Endothelial cell of umbilical vein (primary cell): ENCODE results near the gene DHRS12. TPM values are rescaled to one million over a fixed set of nuclear protein-coding genes. Genes with fewer than 3 reads are reported as not detected.

Experiments
- BruUV-seq: library from RNA; stranded (reverse); fragments of 400-500 nt; replicated peaks from 2 replicates; lab custom pipeline; 2021; lab: Mats Ljungman, UMichigan
- CTCF ChIA-PET: fragments of 300-600, 350-600 bp; sonication (Branson Sonifier 250); formaldehyde crosslinking; loops from one replicate; lab custom pipeline; 2021; ENCODE audit warnings: antibody characterized with exemption, inconsistent platforms; lab: Charles Lee
- POLR2A ChIA-PET: fragments of 300-600, 350-600 bp; sonication (Branson Sonifier 250); formaldehyde crosslinking; loops from one replicate; lab custom pipeline; 2021; ENCODE audit warnings: antibody characterized with exemption, inconsistent platforms; lab: Charles Lee
- DNase-seq: peaks from one replicate; pipeline ENCODE4 v3.0.0-alpha.2; 2011; ENCODE audit warnings: low read depth, low spot score
- FAIRE-seq: peaks from 2 replicates; lab custom pipeline; 2011; peaks lifted over from hg19 to GRCh38; lab: Jason Lieb, UNC
- H2AFZ ChIP-seq: 2 replicates; pipeline ENCODE4 v1.6.0; 2012; ENCODE audit warnings: low read depth, low read length, control low read depth, inconsistent platforms
- H3K27ac ChIP-seq: 2 replicates; pipeline ENCODE4 v1.5.1; 2011; ENCODE audit warnings: low read depth, mild to moderate bottlenecking, control low read depth, low read length, moderate library complexity; ENCODE audit not compliant: insufficient read depth
- H3K27me3 ChIP-seq, 2 experiments: 2 replicates each; pipeline versions ENCODE4 v1.6.0 to v1.6.1; 2011; ENCODE audit warnings: low read length in 2 of 2, mixed read lengths in 1 of 2; ENCODE audit not compliant: control insufficient read depth in 2 of 2, insufficient read depth in 2 of 2
- H3K36me3 ChIP-seq, 2 experiments: 2 replicates in 1 of 2; 3 replicates in 1 of 2; pipeline ENCODE4 v1.5.1; 2011; ENCODE audit warnings: low read length in 2 of 2, mild to moderate bottlenecking in 1 of 2, moderate library complexity in 1 of 2; ENCODE audit not compliant: control insufficient read depth in 2 of 2, insufficient read depth in 2 of 2; ENCODE audit errors: extremely low read depth in 1 of 2
- H3K4me1 ChIP-seq: 3 replicates; pipeline ENCODE4 v1.5.1; 2011; ENCODE audit warnings: mild to moderate bottlenecking, low read length; ENCODE audit not compliant: control insufficient read depth, insufficient read depth; ENCODE audit errors: extremely low read depth
- H3K4me2 ChIP-seq: 2 replicates; pipeline ENCODE4 v1.6.1; 2011; ENCODE audit warnings: low read length, control low read depth, mixed read lengths; ENCODE audit not compliant: insufficient read depth
- H3K4me3 ChIP-seq, 3 experiments: fragments of 200-600 bp in 1 of 3; sonication (generic), shearing (Covaris generic) in 1 of 3; replicated peaks in 1 of 3; 2 replicates each; pipeline ENCODE4 v1.5.1; 2011 to 2016; ENCODE audit warnings: control low read depth in 3 of 3, low read length in 3 of 3, mild to moderate bottlenecking in 2 of 3, inconsistent platforms in 1 of 3, low read depth in 1 of 3, moderate library complexity in 1 of 3; ENCODE audit not compliant: insufficient read depth in 1 of 3
- H3K79me2 ChIP-seq: 2 replicates; pipeline ENCODE4 v1.6.0; 2012; ENCODE audit warnings: low read length, inconsistent platforms; ENCODE audit not compliant: control insufficient read depth, insufficient read depth
- H3K9ac ChIP-seq: replicated peaks from 2 replicates; pipeline ENCODE3; 2011; ENCODE audit warnings: low read length, control low read depth; ENCODE audit not compliant: insufficient read depth; ENCODE audit errors: extremely low read depth
- H3K9me1 ChIP-seq: replicated peaks from 3 replicates; pipeline ENCODE4 v1.6.0; 2011; ENCODE audit warnings: mild to moderate bottlenecking, low read length; ENCODE audit not compliant: control insufficient read depth, insufficient read depth; ENCODE audit errors: extremely low read depth
- H3K9me3 ChIP-seq: replicated peaks from 2 replicates; pipeline ENCODE4 v1.5.1; 2012; ENCODE audit warnings: low read length, inconsistent platforms; ENCODE audit not compliant: control insufficient read depth, insufficient read depth
- H4K20me1 ChIP-seq: replicated peaks from 2 replicates; pipeline ENCODE3; 2011; ENCODE audit warnings: mild to moderate bottlenecking, low read length; ENCODE audit not compliant: control insufficient read depth, insufficient read depth; ENCODE audit errors: extremely low read depth
- CTCF ChIP-seq, 2 donors: IDR thresholded peaks; 1 replicate in 1 of 2; 2 replicates in 1 of 2; pipeline ENCODE4 v1.5.1; 2011; ENCODE audit warnings: low read length in 2 of 2, mild to moderate bottlenecking in 2 of 2, moderate library complexity in 2 of 2, control low read depth in 1 of 2, inconsistent platforms in 1 of 2, low read depth in 1 of 2; ENCODE audit not compliant: insufficient read depth in 1 of 2; ENCODE audit errors: extremely low read depth in 1 of 2
- EZH2 ChIP-seq: IDR thresholded peaks from 2 replicates; pipeline ENCODE4 v1.6.1; 2012; ENCODE audit warnings: borderline replicate concordance, low read depth, mild to moderate bottlenecking, moderate library complexity, low read length, inconsistent platforms; ENCODE audit not compliant: severe bottlenecking
- FOS ChIP-seq: IDR thresholded peaks from 2 replicates; pipeline ENCODE4 v1.6.1; 2011; ENCODE audit warnings: mild to moderate bottlenecking, low read length, moderate library complexity, borderline replicate concordance; ENCODE audit not compliant: insufficient read depth
- GATA2 ChIP-seq: IDR thresholded peaks from 2 replicates; pipeline ENCODE4 v1.7.0; 2011; ENCODE audit warnings: low read depth, mild to moderate bottlenecking, moderate library complexity, mixed read lengths, low read length; ENCODE audit not compliant: insufficient read length, insufficient read depth
- JUN ChIP-seq: IDR thresholded peaks from 2 replicates; pipeline ENCODE4 v1.6.1; 2011; ENCODE audit warnings: borderline replicate concordance, low read depth; ENCODE audit not compliant: insufficient read length, insufficient read depth
- MAX ChIP-seq: IDR thresholded peaks from 2 replicates; pipeline ENCODE4 v1.6.1; 2011; ENCODE audit not compliant: insufficient read depth, insufficient read length
- MYC ChIP-seq: IDR thresholded peaks from one replicate; pipeline ENCODE4 v1.6.1; 2011; ENCODE audit warnings: mild to moderate bottlenecking, low read depth, low read length
- POLR2A ChIP-seq: IDR thresholded peaks from 2 replicates; pipeline ENCODE4 v1.6.1; 2012; ENCODE audit warnings: low read depth, mild to moderate bottlenecking, control low read depth, low read length
- POLR2AphosphoS5 ChIP-seq: IDR thresholded peaks from 2 replicates; pipeline ENCODE4 v1.6.1; 2012; ENCODE audit warnings: low read depth, mild to moderate bottlenecking, control low read depth, low read length, moderate library complexity; ENCODE audit not compliant: insufficient read depth
- dilution Hi-C: fragments of 300-500 bp; cut with MboI; formaldehyde crosslinking; loops from one replicate; pipeline ENCODE4 v1.15.0; 2019; ENCODE audit warnings: low sequenced_read_pairs; ENCODE audit not compliant: extremely low pct_ligation_motif_present
- intact Hi-C: fragments of 100-400 bp; cut with micrococcal nuclease; formaldehyde crosslinking; loops from one replicate; pipeline ENCODE4 v1.10.0; 2022
- polyA plus RNA-seq, 4 experiments: library from polyadenylated mRNA; depleted of rRNA in 3 of 4; stranded (reverse) in 3 of 4; unstranded in 1 of 4; fragments of >200 nt; gene quantifications; 2 replicates each; pipeline versions ENCODE4 v1.2.1 to v1.2.3, GENCODE V29; 2011 to 2012; ENCODE audit warnings: missing spikeins in 1 of 4
- total RNA-seq: library from RNA; stranded (reverse); gene quantifications from 2 replicates; pipeline ENCODE4 v1.2.3, GENCODE V29; 2021

DHRS12 gene
- total and polyA plus RNA-seq, 2 donors (not counting 3 experiments of a cell fraction or from before 2014, with no cell fraction given) = 8.9 to 9.1 TPM

GRCh38 chr13:51767100-51767499 lies 36.9 kb downstream of the DHRS12 start:
- BruUV-seq = no TSS peak
- CTCF ChIA-PET = no interaction called here
- dilution Hi-C loops = no loop called here
- POLR2A ChIA-PET = no interaction called here
- intact Hi-C loops = loop anchor here (10.0 kb wide), 1 partner anchor 182 kb away; the partner anchor contains the start of gene WDFY2
- FAIRE-seq (no peak), DNase-seq (no peak)
- Histone ChIP-seq H2AFZ (no peak overlapping the region), H3K36me3 (no peaks in the 10 kb centered on the region), H3K9me3 (no peaks in the 10 kb centered on the region), H3K4me1 (peaks cover 11% of the 10 kb centered on the region), H4K20me1 (no peaks in the 10 kb centered on the region), H3K9me1 (no peaks in the 10 kb centered on the region), H3K27me3 (no peaks in the 10 kb centered on the region), H3K79me2 (no peaks in the 10 kb centered on the region), H3K27ac (no peak overlapping the region), H3K4me2 (no peak overlapping the region), H3K4me3 (no peak overlapping the region), H3K9ac (no peak overlapping the region)
- no peak for TF ChIP-seq CTCF (IDR thresholded peaks at IDR 0.05; ENCODE audit: extremely low read depth in 1 of 2, insufficient read depth in 1 of 2, low read depth in 1 of 2, low read length in 2 of 2)
- no peak for TF ChIP-seq GATA2
- TF ChIP-seq POLR2A = no peak
- no peak for TF ChIP-seq MAX
- TF ChIP-seq MYC = no peak
- TF ChIP-seq POLR2AphosphoS5 = no peak
- no peak for TF ChIP-seq EZH2
- no peak for TF ChIP-seq FOS
- TF ChIP-seq JUN = no peak
